GM19193 (cell line): ENCODE data around the gene TLK1.

ENCODE experiments used
- POLR2A ChIP-seq: IDR thresholded peaks from 4 replicates; pipeline ENCODE4 v1.6.1; 2011; ENCODE audit not compliant: insufficient read depth, insufficient read length; ENCODE audit errors: extremely low read depth

Gene TLK1

DNA sequence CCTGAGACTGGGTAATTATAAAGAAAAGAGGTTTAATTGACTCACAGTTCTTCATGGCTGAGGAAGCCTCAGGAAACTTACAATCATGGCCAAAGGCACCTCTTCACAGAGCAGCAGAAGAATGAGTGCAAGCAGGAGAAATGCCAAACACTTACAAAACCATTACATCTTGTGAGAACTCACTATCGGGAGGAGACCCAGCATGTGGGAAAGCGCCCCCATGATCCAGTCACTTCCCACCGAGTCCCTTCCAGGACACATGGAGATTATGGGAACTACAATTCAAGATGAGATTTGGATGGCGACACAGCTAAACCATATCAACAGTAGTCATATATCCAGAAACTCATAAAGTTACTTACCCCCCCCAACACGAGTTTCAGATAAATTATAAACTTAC is 28.6 kb downstream of the TLK1 start:
- no peak for TF ChIP-seq POLR2A

- no peak for TF ChIP-seq POLR2A
Measured at GRCh38 chr2:171128461-171128860, 32.2 kb downstream of the TLK1 start.

GRCh38 chr2:171124541-171124940 is 36.2 kb downstream of the TLK1 start:
- no peak for TF ChIP-seq POLR2A

DNA sequence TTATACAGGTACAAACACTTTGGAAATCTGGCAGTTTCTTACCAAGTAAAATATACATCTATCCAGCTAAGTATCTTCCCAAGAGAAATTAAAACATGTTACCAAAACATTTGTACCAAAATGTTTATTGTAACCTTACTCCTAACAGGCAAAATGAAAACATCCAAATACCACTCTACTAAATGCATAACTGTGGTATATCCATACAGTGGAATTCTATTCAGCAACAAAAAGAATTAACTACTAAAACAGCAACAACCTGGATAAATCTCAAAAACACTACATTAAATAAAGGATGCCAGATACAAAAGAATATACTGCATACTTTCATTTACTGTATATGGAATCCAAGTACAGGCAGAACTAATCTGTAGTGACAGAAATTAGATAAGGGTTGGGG is 51.1 kb downstream of the TLK1 start:
- TF ChIP-seq POLR2A: no peak

GRCh38 chr2:171109020-171109419 is 51.7 kb downstream of the TLK1 start:
- no peak for TF ChIP-seq POLR2A

DNA sequence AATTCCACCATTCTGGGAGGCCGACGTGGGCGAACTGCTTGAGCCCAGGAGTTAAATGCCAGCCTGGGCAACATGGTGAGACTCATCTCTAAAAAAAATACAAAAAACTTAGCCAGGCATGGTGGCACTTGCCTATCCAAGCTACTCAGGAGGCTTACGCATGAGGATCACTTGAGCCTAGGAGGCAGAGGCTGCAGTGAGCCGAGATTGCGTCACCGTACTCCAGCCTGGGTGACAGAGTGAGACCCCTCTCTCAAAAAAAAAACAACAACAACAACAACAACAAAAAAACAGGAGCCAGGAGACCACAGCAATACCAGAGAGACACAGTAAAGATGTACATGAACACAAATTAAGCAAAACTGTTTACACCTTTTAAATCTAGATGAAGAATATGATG is 52.9 kb downstream of the TLK1 start:
- TF ChIP-seq POLR2A: no peak

DNA sequence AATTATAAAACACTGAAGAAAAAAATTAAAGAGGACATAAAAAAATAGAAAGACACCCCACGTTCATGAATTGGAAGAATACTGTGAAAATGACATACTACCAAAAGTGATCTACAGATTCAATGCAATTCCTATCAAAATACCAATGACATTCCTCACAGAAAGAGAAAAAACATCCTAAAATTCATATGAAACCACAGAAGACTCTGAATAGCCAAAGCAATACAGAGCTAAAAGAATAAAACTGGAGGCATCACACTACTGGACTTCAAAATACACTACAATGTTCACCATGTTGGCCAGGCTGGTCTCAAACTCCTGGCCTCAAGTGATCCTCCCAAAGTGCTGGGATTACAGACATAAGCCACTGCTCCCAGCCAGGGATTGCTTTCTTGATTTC is 56.3 kb downstream of the TLK1 start:
- no peak for TF ChIP-seq POLR2A

DNA sequence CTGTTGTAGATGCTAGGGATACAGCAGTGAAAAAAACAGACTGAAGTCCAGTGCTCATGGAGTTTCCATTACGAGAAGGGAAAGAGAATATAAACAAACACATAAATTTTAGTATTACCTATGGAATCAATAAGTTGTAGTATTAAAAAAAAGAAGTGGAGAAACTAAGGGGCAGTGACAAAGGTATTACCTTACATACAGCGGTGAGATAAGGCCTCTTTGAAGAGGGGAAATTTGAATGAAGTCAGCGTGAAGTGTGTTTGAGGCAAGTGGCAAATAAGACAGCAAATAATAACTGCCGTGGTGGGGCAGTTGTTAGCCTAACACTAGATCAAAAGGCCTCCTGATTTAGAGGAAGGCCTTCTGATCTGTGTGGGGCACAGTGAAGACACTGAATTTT is 57.9 kb downstream of the TLK1 start:
- no peak for TF ChIP-seq POLR2A

DNA sequence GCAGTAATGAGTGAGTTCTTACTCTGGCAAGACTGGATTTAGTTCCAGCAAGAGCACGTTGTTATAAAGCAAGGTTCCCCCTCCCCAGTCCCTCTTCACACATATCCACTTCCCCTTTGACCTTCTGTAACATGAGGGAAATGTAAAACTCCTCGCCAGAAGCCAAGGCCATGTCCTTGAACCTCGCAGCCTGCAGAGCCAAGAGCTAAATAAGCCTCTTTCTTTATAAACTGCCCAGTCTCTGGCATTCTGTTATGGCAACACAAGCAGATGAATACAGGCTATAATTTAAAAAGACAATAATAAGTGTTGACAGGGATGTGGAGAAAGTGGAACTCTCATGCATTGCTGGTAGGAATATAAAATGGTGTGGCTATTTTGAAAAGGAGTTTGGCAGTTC is 60.3 kb downstream of the TLK1 start:
- TF ChIP-seq POLR2A: no peak

DNA sequence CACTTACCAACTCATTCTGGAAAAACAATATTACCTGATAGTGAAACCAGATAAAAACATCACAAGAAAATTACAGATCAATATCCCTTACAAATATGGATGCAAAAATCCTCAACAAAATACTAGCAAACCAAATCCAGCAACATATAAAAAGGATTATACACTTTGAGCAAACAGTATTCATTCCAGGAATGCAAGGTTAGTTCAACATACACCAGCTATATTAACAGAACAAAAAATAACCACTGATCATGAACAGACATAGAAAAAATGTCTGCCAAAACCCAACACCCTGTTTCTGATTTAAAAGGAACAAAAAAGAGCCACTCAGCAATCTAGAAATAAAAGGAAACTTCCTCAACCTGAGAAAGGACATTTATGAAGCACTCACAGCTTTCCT is 62.1 kb downstream of the TLK1 start:
- TF ChIP-seq POLR2A: no peak

DNA sequence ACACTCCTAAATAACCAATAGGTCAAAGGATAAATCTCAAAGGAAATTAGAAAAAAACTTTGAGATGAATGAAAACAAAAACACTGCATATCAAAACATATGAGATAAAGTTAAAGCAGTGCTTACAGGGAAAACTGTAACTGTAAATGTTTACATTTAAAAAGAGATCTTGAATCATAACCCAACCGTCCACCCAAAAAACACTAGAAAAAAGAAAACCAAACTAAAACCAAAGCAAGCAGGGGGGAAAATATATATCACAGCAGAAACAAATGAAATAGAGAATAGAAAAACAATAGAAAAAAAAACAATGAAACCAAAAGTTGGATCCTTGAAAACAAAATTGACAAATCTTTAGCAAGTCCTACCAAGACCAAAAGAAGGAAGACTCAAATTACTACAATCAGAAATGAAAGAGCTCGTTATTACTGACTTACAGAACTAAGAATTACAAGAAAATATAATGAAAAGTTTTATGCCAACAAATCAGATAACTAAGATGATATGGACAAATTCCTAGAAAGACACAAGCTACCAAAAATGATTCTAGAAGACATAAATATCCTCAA is 65.6 kb downstream of the TLK1 start:
- TF ChIP-seq POLR2A: no peak

DNA sequence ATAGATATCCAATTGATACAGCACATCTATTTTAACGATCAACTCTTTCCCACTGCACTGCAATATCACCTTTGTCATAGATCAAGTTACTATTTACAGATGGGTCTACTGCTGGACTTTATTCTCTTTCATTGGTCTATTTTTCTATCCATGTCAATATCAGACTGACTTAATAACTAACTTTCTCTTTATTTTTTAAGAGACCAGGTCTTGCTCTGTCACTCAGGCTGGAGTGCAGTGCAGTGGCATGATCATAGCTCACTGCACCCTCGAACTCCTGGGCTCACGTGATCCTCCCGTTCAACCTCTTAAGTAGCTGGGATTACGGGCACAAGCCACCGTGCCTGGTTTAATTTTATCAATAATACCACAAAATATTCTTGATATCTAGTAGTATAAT is 71.2 kb downstream of the TLK1 start:
- TF ChIP-seq POLR2A: no peak

DNA sequence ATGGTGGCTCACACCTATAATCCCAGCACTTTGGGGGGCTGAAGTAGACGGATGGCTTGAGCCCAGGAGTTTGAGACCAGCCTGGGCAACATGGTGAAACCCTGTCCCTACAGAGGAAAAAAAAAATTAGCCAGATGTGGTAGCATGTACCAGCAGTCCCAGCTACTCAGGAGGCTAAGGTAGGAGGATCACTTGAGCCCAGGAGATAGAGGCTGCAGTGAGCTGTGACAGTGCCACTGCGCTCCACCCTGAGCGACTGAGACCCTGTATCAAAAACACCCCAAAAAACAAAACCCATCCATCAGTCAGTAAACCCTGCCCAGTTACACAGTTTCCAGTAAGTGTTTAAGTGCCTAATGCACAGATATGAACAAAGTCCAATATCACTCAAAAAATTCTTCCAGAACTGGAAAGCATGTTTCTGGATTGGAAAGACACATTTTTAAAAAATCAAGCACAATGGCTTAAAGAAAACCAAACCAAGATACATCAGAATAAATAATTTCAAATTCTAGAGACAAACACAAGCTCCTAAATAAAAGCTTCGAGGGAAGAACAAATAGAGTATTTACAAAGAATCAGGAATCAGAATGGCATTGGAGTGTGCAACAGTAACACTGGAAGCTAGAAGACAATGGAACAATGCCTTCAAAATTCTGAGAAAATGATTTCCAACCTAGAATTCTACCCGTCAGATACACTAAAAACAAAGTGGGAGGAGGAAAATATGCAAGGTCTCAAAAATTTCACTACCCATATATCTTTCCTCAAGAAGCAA is 72.4 kb downstream of the TLK1 start:
- TF ChIP-seq POLR2A: no peak

DNA sequence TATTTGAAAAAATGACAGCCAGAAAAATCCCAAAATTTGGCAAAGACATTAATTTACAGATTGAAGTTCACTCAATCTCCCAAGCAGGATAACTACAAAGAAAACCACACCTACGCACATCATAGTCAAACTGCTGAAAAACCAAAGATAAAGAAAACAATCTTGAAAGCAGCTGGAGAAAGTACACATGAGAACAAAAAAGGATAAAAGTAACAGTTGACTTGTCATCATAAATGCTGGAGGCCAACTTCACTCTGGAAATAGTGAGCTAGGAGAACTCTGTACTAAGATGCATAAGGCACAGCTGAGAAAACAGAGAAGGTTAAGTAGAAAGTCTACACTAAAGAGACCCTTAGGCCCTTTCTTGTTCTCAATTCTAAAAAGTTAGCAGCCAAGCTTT is 73.1 kb downstream of the TLK1 start:
- no peak for TF ChIP-seq POLR2A

DNA sequence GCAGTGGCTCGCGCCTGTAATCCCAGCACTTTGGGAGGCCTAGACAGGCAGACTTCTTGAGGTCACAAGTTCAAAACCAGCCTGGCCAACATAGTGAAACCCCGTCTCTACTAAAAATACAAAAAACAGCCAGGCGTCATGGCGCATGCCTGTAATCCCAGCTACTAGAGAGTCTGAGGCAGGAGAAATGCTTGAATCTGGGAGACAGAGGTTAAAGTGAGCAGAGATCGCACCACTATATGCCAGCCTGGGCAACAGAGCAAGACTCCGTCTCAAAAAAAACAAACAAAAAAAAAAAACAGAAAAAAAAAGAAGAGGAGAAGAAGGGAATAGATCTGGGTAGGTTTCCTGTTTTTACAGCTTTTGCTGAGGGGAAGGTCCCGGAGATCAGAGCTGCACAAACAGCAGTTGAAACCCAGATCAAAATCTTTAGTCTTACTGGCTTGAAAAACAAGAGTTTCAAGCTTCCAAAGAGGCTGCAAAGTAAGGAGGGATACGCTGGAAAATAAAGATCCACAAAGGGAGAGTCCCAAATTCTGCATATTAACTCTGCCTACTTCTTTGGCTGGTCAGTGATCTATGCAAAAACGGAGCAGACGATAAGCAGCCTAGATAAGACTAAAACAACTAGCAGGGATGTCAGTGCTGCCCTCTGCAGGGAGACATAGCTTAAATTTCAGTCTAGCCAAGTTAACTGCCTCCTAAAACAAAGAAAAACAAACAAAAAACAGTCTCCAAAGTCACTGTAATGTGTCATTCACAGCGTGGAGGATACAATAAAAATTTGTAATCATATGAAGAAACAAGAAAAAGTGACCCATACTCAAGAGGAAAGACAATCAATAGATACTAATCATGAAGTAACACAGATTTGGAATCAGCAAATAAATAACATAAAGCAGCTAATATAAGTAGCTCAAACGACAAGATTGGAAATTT is 74.1 kb downstream of the TLK1 start:
- TF ChIP-seq POLR2A: no peak
